Peyer's patch (tissue), 4 donors: ENCODE data around the gene FBXO41.

ENCODE experiments used
- CTCF ChIP-seq, 6 experiments: fragments of 450-650 bp in 4 of 6; fragments of 200-600 bp in 2 of 6; sonication (generic) in 1 of 6; IDR thresholded peaks; one replicate each; pipeline ENCODE4 v1.5.1; 2017 to 2019; ENCODE audit warnings: antibody characterized with exemption in 6 of 6, mild to moderate bottlenecking in 3 of 6, moderate library complexity in 1 of 6
- POLR2A ChIP-seq, 2 donors: fragments of 450-650 bp; IDR thresholded peaks; one replicate each; pipeline ENCODE4 v1.5.1; 2017; ENCODE audit warnings: antibody characterized with exemption in 2 of 2, mild to moderate bottlenecking in 2 of 2, moderate library complexity in 2 of 2

- TF ChIP-seq CTCF (IDR thresholded peaks at IDR 0.05), result no peak
- no peak for TF ChIP-seq POLR2A (IDR thresholded peaks at IDR 0.05)
Measured at GRCh38 chr2:73227086-73227485, 57.2 kb downstream of the FBXO41 start.
